ENCODE data around the gene KRTAP10-3.

DNA sequence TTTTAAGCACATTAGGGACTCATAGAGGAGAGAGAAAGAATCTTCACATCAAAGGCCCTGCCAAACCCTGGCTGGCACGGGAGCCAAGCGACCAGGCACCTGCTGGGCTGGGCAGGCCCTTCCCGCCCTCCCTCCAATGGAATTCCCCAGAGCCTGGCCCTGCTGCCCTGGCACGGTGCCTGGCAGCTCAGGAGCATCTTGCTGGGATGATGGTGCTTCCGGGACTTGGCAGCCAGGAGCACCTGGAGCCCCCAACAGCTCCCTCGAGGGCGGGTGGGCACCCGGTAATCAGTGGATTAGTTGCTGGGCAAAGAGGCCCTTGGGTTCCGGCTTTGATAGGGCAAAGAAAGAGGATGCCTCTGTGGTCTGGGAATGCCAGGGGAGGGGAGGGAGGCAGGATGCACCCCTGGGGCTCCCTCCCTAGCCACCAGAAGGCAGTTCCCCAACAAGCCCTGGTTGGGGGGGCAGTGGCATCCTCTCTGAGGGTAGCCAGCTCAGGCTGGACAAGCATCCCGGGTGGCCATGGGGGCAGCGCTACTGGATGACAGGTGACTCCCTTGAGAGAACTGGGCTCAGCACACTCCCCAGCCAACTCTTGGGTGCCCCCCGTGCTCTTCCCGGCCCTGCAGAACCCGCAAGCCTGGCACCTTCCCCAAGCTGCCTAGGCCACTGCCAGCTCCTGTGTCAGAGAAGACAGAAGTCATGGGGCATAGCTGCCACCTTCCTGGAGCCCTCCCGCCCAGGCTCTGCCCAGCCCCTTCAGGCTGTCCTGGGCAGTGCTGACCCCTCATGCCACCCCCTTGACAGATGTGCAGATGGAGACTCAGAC lies 45.0 kb downstream of the KRTAP10-3 start:
- TF ChIP-seq, protein P1, sequence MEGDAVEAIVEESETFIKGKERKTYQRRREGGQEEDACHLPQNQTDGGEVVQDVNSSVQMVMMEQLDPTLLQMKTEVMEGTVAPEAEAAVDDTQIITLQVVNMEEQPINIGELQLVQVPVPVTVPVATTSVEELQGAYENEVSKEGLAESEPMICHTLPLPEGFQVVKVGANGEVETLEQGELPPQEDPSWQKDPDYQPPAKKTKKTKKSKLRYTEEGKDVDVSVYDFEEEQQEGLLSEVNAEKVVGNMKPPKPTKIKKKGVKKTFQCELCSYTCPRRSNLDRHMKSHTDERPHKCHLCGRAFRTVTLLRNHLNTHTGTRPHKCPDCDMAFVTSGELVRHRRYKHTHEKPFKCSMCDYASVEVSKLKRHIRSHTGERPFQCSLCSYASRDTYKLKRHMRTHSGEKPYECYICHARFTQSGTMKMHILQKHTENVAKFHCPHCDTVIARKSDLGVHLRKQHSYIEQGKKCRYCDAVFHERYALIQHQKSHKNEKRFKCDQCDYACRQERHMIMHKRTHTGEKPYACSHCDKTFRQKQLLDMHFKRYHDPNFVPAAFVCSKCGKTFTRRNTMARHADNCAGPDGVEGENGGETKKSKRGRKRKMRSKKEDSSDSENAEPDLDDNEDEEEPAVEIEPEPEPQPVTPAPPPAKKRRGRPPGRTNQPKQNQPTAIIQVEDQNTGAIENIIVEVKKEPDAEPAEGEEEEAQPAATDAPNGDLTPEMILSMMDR (IDR thresholded peaks at IDR 0.05): no peak
- no peak for TF ChIP-seq ZFX (IDR thresholded peaks at IDR 0.05; ENCODE audit: borderline replicate concordance)
